Measurements from ENCODE around the gene PRKCB.

PRKCB gene

DNA sequence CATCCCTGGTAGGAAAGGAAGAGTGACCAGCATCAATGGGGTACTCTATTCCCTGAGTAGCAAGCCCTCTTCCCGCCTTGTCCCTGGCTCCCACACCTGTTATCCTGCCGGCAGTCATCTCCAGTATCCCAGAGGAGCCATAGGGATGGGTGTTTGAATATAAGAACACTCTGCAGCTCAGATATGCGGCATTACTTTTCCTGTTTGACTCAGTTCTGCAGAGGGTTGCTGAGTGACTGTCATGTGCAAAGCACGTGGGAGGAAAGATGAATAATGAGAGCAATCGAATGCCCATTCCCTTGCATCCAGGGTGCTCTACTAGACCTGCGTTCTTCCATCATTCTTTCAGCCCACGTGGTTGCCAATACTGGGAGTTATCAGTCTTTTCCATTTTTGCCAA, 115.1 kb downstream of the PRKCB start:
- no peak for TF ChIP-seq CTCF (IDR thresholded peaks at IDR 0.05; ENCODE audit: poor library complexity, severe bottlenecking)
- Histone ChIP-seq H3K4me3 (ENCODE audit: severe bottlenecking) (no peak overlapping the region), H3K27me3 (ENCODE audit: insufficient read depth, poor library complexity, severe bottlenecking) (no peaks in the 10 kb centered on the region), H3K36me3 (ENCODE audit: low read depth) (no peaks in the 10 kb centered on the region), H3K4me1 (ENCODE audit: insufficient read depth, poor library complexity, severe bottlenecking) (no peaks in the 10 kb centered on the region), H3K27ac (ENCODE audit: poor library complexity, severe bottlenecking) (no peak overlapping the region), H3K9me3 (ENCODE audit: severe bottlenecking) (no peaks in the 10 kb centered on the region)
- no peak for ATAC-seq (ENCODE audit: low read depth)
- no peak for DNase-seq (ENCODE audit: low spot score)

- DNase-seq (ENCODE audit: low spot score) (no peak), ATAC-seq (ENCODE audit: low read depth) (peak; percentile 25; the same call in 2 of the 3 replicates)
- Histone ChIP-seq H3K36me3 (ENCODE audit: low read depth) (no peaks in the 10 kb centered on the region), H3K4me3 (ENCODE audit: severe bottlenecking) (no peak overlapping the region), H3K27ac (ENCODE audit: poor library complexity, severe bottlenecking) (no peak overlapping the region), H3K27me3 (ENCODE audit: insufficient read depth, poor library complexity, severe bottlenecking) (no peaks in the 10 kb centered on the region), H3K9me3 (ENCODE audit: severe bottlenecking) (no peaks in the 10 kb centered on the region), H3K4me1 (ENCODE audit: insufficient read depth, poor library complexity, severe bottlenecking) (no peaks in the 10 kb centered on the region)
- TF ChIP-seq CTCF (IDR thresholded peaks at IDR 0.05; ENCODE audit: poor library complexity, severe bottlenecking): no peak
Measured at GRCh38 chr16:23952128-23952970, 116.6 kb downstream of the PRKCB start.

- Histone ChIP-seq H3K9me3 (ENCODE audit: severe bottlenecking) (no peaks in the 10 kb centered on the region), H3K4me1 (ENCODE audit: insufficient read depth, poor library complexity, severe bottlenecking) (no peaks in the 10 kb centered on the region), H3K27me3 (ENCODE audit: insufficient read depth, poor library complexity, severe bottlenecking) (no peaks in the 10 kb centered on the region), H3K4me3 (ENCODE audit: severe bottlenecking) (no peak overlapping the region), H3K27ac (ENCODE audit: poor library complexity, severe bottlenecking) (no peak overlapping the region), H3K36me3 (ENCODE audit: low read depth) (no peaks in the 10 kb centered on the region)
- ATAC-seq (ENCODE audit: low read depth) (no peak), DNase-seq (ENCODE audit: low spot score) (no peak)
- no peak for TF ChIP-seq CTCF (IDR thresholded peaks at IDR 0.05; ENCODE audit: poor library complexity, severe bottlenecking)
Measured at GRCh38 chr16:23952971-23953300, 117.2 kb downstream of the PRKCB start.

GRCh38 chr16:23953476-23953875, 117.7 kb downstream of the PRKCB start:
- no peak for ATAC-seq (ENCODE audit: low read depth)
- Histone ChIP-seq H3K27me3 (ENCODE audit: insufficient read depth, poor library complexity, severe bottlenecking) (no peaks in the 10 kb centered on the region), H3K9me3 (ENCODE audit: severe bottlenecking) (no peaks in the 10 kb centered on the region), H3K27ac (ENCODE audit: poor library complexity, severe bottlenecking) (no peak overlapping the region), H3K4me3 (ENCODE audit: severe bottlenecking) (no peak overlapping the region), H3K4me1 (ENCODE audit: insufficient read depth, poor library complexity, severe bottlenecking) (no peaks in the 10 kb centered on the region), H3K36me3 (ENCODE audit: low read depth) (no peaks in the 10 kb centered on the region)
- DNase-seq (ENCODE audit: low spot score): no peak
- TF ChIP-seq CTCF (IDR thresholded peaks at IDR 0.05; ENCODE audit: poor library complexity, severe bottlenecking): no peak

DNA sequence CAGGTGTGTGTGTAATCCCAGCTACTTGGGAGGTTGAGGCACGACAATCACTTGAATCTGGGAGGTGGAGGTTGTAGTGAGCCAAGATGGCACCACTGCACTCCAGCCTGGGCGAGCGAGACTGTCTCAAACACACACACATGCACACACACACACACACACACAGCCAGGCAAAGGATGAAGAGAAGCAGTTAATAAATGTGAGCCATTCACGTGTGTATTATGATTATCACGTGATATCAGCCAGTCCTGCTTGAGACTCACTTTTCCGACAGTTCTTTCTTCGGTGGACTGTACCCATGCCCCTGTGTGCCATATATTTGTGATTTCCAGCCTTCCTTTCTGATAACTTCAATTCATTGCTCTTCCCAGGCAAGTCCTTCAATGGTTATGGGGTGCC, 119.3 kb downstream of the PRKCB start:
- H3K27ac ChIP-seq (ENCODE audit: poor library complexity, severe bottlenecking): no peak overlapping the region
- no peak for DNase-seq (ENCODE audit: low spot score)
- no peaks in the 10 kb centered on the region for H3K27me3 ChIP-seq (ENCODE audit: insufficient read depth, poor library complexity, severe bottlenecking)
- TF ChIP-seq CTCF (IDR thresholded peaks at IDR 0.05; ENCODE audit: poor library complexity, severe bottlenecking): no peak
- ATAC-seq (ENCODE audit: low read depth): no peak
- H3K4me3 ChIP-seq (ENCODE audit: severe bottlenecking): no peak overlapping the region
- H3K36me3 ChIP-seq (ENCODE audit: low read depth): no peaks in the 10 kb centered on the region
- no peaks in the 10 kb centered on the region for H3K4me1 ChIP-seq (ENCODE audit: insufficient read depth, poor library complexity, severe bottlenecking)
- no peaks in the 10 kb centered on the region for H3K9me3 ChIP-seq (ENCODE audit: severe bottlenecking)

Data from RWPE2 (cell line).